ENCODE data around the gene KLHL22. TPM values are rescaled to one million over a fixed set of nuclear protein-coding genes. Genes with fewer than 3 reads are reported as not detected.
A peak's percentile ranks its signal among the peaks of the same experiment; 100 is the strongest.
"Not testable (repeated sequence)": the region's sequence is repeated elsewhere in the genome, so short reads cannot be mapped to it uniquely, and the experiment has no call there.

The KLHL22 gene
- total RNA-seq, 1 donor, result 29.6 TPM

DNA sequence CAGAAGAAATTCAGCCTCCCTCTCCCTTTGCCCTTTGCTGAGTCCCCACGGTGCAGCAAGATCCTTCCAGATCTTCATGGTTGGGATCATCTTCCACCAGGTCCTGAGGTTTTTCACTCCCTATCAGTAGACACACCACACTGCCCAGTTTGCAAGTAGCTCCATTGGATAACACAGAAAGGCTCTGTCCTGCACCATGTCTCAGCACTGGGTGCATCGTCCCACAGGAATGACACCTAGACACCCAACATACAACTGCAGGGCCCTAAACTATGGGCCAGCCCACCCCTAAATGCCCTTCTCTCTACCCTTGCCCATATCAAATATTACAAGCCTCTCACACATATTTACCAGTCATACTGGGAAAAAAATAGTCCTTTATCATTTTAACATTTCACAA is 9.4 kb downstream of the KLHL22 start:
- no peak overlapping the region for H3K4me3 ChIP-seq (ENCODE audit: low read depth, low read length)
- TF ChIP-seq, protein P1, sequence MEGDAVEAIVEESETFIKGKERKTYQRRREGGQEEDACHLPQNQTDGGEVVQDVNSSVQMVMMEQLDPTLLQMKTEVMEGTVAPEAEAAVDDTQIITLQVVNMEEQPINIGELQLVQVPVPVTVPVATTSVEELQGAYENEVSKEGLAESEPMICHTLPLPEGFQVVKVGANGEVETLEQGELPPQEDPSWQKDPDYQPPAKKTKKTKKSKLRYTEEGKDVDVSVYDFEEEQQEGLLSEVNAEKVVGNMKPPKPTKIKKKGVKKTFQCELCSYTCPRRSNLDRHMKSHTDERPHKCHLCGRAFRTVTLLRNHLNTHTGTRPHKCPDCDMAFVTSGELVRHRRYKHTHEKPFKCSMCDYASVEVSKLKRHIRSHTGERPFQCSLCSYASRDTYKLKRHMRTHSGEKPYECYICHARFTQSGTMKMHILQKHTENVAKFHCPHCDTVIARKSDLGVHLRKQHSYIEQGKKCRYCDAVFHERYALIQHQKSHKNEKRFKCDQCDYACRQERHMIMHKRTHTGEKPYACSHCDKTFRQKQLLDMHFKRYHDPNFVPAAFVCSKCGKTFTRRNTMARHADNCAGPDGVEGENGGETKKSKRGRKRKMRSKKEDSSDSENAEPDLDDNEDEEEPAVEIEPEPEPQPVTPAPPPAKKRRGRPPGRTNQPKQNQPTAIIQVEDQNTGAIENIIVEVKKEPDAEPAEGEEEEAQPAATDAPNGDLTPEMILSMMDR (IDR thresholded peaks at IDR 0.05; ENCODE audit: insufficient read depth, low read length), result no peak
- no peak for DNase-seq (ENCODE audit: low read depth)

DNA sequence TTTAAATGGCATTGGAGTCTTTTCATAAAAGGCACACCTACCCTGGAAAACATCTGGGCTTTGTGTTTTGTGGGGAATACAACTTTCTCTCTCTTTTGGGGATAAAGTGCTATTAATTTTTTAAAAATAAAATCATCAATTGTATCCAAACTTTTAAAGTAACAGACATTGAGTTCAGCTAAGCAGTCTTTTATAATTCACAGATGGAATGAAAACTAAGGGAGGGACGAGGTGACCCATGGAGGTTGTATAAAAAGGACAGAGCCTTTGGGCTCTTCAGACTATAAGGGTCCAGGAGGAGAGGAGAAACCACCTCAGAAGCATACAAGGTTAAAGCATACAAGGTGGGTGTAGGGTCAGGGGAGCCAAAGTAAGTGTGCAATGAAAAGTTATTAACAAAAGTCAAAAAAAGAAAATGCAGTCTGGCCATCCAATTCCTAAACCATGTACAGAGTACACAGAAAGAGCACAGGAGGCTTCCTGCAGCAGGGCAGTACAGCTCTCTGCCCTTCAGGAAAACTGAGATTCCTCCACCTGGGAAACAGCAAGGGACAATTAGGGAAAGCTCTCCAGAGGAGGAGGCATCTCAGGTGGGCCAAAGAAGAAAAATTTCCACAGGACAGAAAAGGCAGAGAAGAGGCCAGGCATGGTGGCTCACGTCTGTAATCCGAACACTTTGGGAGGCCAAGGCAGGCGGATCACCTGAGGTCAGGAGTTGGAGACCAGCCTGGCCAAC is 10.5 kb downstream of the KLHL22 start:
- H3K4me3 ChIP-seq (ENCODE audit: low read depth, low read length), result no peak overlapping the region
- TF ChIP-seq, protein P1 (IDR thresholded peaks at IDR 0.05; ENCODE audit: insufficient read depth, low read length), result no peak
- DNase-seq (ENCODE audit: low read depth), result no peak

DNA sequence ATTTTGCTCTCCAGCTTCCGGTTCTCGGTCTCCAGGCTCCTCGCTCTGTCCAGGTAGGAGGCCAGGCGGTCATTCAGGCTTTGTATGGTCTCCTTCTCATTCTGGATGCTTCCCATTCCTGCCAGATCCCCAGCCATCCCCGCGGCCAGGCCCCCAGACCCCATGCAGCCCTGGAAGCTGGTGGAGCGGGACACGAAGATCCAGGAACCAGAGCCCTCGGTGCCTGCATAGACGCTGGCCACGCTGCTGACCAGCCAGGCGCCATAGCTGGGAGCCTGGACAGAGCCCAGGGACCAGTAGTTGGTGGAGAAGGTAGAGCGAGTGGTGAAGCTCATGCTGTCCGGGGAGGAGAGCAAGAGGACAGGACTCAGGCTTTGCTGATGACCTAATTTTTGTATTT is 11.8 kb downstream of the KLHL22 start:
- TF ChIP-seq, protein P1 (IDR thresholded peaks at IDR 0.05; ENCODE audit: insufficient read depth, low read length), result no peak
- no peak overlapping the region for H3K4me3 ChIP-seq (ENCODE audit: low read depth, low read length)
- DNase-seq (ENCODE audit: low read depth), result no peak

DNA sequence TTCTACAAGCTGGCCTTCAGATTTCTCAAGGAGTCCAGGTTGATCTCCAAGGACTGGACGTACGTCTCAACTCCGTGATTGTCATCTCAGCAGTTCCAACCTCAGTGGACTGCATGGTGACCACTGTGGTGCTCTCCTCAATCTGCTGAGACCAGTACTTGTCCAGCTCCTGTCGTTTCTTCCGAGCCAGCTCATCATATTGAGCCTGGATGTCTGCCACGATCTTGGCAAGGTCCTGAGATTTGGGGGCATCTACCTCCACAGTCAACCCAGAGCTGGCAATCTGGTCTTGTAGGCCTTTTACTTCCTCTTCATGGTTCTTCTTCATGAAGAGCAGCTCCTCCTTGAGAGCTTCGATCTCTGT is 12.5 kb downstream of the KLHL22 start:
- DNase-seq (ENCODE audit: low read depth); H3K4me3 ChIP-seq (ENCODE audit: low read depth, low read length): not testable (repeated sequence)

DNA sequence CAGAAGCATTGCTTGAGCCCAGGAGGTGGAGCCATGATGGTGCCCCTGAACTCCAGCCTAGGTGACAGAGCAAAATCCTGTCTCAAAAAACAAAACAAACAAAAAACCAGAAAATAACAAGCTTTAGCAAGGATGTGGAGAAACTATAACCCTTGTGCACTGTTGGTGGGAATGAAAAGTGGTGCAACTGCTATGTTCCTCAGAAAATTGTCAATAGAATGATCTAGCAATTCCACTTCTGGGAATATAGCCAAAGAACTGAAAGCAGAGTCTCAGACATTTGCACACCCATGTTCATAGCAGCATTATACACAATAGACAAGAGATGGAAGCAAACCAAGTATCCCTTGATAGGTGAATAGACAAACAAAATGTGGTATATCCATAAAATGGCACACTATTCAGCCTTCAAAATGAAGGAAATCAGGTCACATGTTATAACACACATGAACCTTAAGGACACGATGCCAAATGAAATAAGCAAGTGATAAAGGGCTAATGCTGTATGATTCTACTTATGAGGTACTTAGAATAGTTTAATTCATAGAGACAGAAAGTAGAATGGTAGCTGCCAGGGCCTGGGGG is 15.9 kb downstream of the KLHL22 start:
- peak; percentile 22 for DNase-seq (ENCODE audit: low read depth)
- no peak overlapping the region for H3K4me3 ChIP-seq (ENCODE audit: low read depth, low read length)
- TF ChIP-seq, protein P1 (IDR thresholded peaks at IDR 0.05; ENCODE audit: insufficient read depth, low read length), result no peak

DNA sequence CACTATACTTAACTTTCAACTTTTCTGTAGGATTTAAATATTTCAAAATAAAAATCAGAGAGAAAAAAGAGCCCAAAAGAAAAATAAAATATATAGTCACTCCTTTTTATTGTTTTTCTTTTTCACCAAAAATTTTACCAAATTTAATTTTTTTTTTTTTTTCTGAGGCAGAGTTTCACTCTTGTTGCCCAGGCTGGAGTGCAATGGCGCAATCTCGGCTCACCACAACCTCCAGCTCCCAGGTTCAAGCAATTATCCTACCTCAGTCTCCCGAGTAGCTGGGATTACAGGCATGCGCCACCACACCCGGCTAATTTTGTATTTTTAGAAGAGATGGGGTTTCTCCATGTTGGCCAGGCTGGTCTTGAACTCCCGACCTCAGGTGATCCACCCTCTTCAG is 17.5 kb downstream of the KLHL22 start:
- not testable (repeated sequence) for H3K4me3 ChIP-seq (ENCODE audit: low read depth, low read length); DNase-seq (ENCODE audit: low read depth)

DNA sequence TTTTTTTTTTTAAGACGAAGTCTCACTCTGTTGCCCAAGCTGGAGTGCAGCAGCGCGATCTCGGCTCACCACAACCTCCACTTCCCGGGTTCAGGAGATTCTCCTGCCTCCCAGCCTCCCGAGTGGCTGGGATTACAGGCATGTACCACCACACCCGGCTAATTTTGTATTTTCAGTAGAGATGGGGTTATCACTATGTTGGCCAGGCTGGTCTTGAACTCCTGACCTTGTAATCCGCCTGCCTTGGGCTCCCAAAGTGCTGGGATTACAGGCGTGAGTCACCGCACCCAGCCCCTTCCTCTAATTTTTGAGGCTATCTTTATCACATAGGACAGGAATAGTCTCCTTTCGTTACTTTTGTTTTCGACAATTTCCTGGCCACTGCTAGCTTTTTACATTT is 20.0 kb downstream of the KLHL22 start:
- not testable (repeated sequence) for DNase-seq (ENCODE audit: low read depth); H3K4me3 ChIP-seq (ENCODE audit: low read depth, low read length)

DNA sequence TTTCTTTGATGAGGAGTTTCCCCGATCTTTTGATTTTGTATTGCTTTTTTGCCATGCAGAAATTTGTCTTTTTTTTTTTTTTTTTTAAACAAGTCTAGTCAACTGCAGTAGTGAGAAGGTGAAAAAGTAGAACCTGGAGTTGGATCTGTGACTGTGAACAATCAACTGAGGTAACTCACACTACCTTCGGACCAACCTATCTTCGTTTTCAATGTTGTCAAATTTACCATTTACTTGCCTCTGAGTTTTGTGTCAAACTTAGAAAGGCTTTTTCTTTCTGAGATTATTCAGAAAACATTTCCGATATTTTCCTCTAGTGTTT is 20.5 kb downstream of the KLHL22 start:
- no peak for DNase-seq (ENCODE audit: low read depth)
- TF ChIP-seq, protein P1 (IDR thresholded peaks at IDR 0.05; ENCODE audit: insufficient read depth, low read length), result no peak
- no peak overlapping the region for H3K4me3 ChIP-seq (ENCODE audit: low read depth, low read length)
